Effector memory CD8-positive, alpha-beta T cell (primary cell): ENCODE results near the gene PPP2R2B.

Experiments used
- ATAC-seq: fragments of 150-1000 bp; cut with Tn5 transposase; replicated peaks from 2 replicates; pipeline ENCODE4 v1.10.0; 2021; ENCODE audit warnings: mild to moderate bottlenecking, moderate library complexity
- DNase-seq, 3 experiments: peaks; one replicate each; pipeline ENCODE4 v3.0.0; 2021
- H3K27ac Mint-ChIP-seq, 2 donors: one replicate each; pipeline ENCODE4 v1.8.0; 2022; ENCODE audit warnings: mild to moderate bottlenecking in 2 of 2, mixed read lengths in 2 of 2, moderate library complexity in 2 of 2
- H3K27me3 Mint-ChIP-seq, 2 donors: one replicate each; pipeline ENCODE4 v1.8.0; 2022; ENCODE audit warnings: mixed read lengths in 2 of 2
- H3K36me3 Mint-ChIP-seq: one replicate; pipeline ENCODE4 v1.8.0; 2022; ENCODE audit warnings: mild to moderate bottlenecking, moderate library complexity, mixed read lengths; ENCODE audit not compliant: insufficient read depth
- H3K4me1 Mint-ChIP-seq, 2 donors: one replicate each; pipeline ENCODE4 v1.8.0; 2022; ENCODE audit warnings: low read depth in 2 of 2, mixed read lengths in 2 of 2
- H3K4me3 Mint-ChIP-seq, 2 donors: one replicate each; pipeline ENCODE4 v1.8.0; 2022; ENCODE audit warnings: mild to moderate bottlenecking in 2 of 2, mixed read lengths in 2 of 2, moderate library complexity in 2 of 2
- H3K9me3 Mint-ChIP-seq, 2 donors: one replicate each; pipeline ENCODE4 v1.8.0; 2022; ENCODE audit warnings: mixed read lengths in 2 of 2
- total RNA-seq, 9 experiments: gene quantifications; one replicate each; lab custom pipeline; 2026; lab: John Stamatoyannopoulos, UW

Gene PPP2R2B
- total RNA-seq: 0.33 to 53.9 (median 6.5) reads per million in 9 experiments

- H3K27ac Mint-ChIP-seq: peak within 1 kb of the TSS; percentile 88 to 90
- DNase-seq: peak; percentile 49 to 57 (median 56)
These were observed at the start of gene PPP2R2B for GRCh38 chr5:146878476-146879172. TSS of gene PPP2R2B (minus strand) at chr5:146878757.

GRCh38 chr5:146924132-146924531, 45.6 kb upstream of the PPP2R2B start:
- Mint-ChIP-seq H3K4me3 (no peak overlapping the region), H3K4me1 (peaks cover 0 to 2% of the 10 kb centered on the region in 2 donors), H3K27ac (no peak overlapping the region), H3K27me3 (no peaks in the 10 kb centered on the region), H3K36me3 (no peaks in the 10 kb centered on the region), H3K9me3 (no peaks in the 10 kb centered on the region)
- no peak for ATAC-seq
- DNase-seq: no peak

More at GRCh38 chr5:146878476-146879172, at the start of gene PPP2R2B:
- Mint-ChIP-seq H3K27me3 (no peaks in the 10 kb centered on the region), H3K9me3 (no peaks in the 10 kb centered on the region), H3K4me3 (peak within 1 kb of the TSS; percentile 94), H3K36me3 (peaks cover 10% of the 10 kb centered on the region), H3K4me1 (peaks cover 29 to 31% of the 10 kb centered on the region in 2 donors)
- ATAC-seq: peak; percentile 79

GRCh38 chr5:146921225-146921624, 42.7 kb upstream of the PPP2R2B start:
- no peak for ATAC-seq
- Mint-ChIP-seq H3K27me3 (no peaks in the 10 kb centered on the region), H3K9me3 (no peaks in the 10 kb centered on the region), H3K4me1 (peaks cover 2 to 4% of the 10 kb centered on the region in 2 donors), H3K36me3 (no peaks in the 10 kb centered on the region), H3K4me3 (no peak overlapping the region), H3K27ac (no peak overlapping the region)
- no peak for DNase-seq

GRCh38 chr5:146920351-146920881, 41.9 kb upstream of the PPP2R2B start:
- H3K4me1 Mint-ChIP-seq: peaks cover 7 to 12% of the 10 kb centered on the region in 2 donors
- no peak overlapping the region for H3K27ac Mint-ChIP-seq
- H3K4me3 Mint-ChIP-seq: no peak overlapping the region
- no peak for ATAC-seq
- no peaks in the 10 kb centered on the region for H3K27me3 Mint-ChIP-seq
- H3K9me3 Mint-ChIP-seq: no peaks in the 10 kb centered on the region
- no peak for DNase-seq
- no peaks in the 10 kb centered on the region for H3K36me3 Mint-ChIP-seq

GRCh38 chr5:146919304-146919703, 40.7 kb upstream of the PPP2R2B start:
- peaks cover 7 to 17% of the 10 kb centered on the region in 2 donors for H3K4me1 Mint-ChIP-seq
- H3K9me3 Mint-ChIP-seq: no peaks in the 10 kb centered on the region
- H3K36me3 Mint-ChIP-seq: no peaks in the 10 kb centered on the region
- H3K4me3 Mint-ChIP-seq: no peak overlapping the region
- DNase-seq (no peak), ATAC-seq (peak; percentile 67)
- H3K27ac Mint-ChIP-seq: peak overlapping the region in 1 of 2 donors; percentile 59
- H3K27me3 Mint-ChIP-seq: no peaks in the 10 kb centered on the region

GRCh38 chr5:146917931-146918330, 39.4 kb upstream of the PPP2R2B start:
- H3K4me1 Mint-ChIP-seq: peaks cover 5 to 17% of the 10 kb centered on the region in 2 donors
- H3K27me3 Mint-ChIP-seq: no peaks in the 10 kb centered on the region
- H3K36me3 Mint-ChIP-seq: no peaks in the 10 kb centered on the region
- ATAC-seq (no peak), DNase-seq (no peak)
- no peak overlapping the region for H3K4me3 Mint-ChIP-seq
- H3K9me3 Mint-ChIP-seq: no peaks in the 10 kb centered on the region
- no peak overlapping the region for H3K27ac Mint-ChIP-seq

- ATAC-seq: no peak
- peaks cover 6 to 24% of the 10 kb centered on the region in 2 donors for H3K4me1 Mint-ChIP-seq
- H3K4me3 Mint-ChIP-seq: no peak overlapping the region
- no peak for DNase-seq
- no peaks in the 10 kb centered on the region for H3K9me3 Mint-ChIP-seq
- no peaks in the 10 kb centered on the region for H3K36me3 Mint-ChIP-seq
- H3K27ac Mint-ChIP-seq: no peak overlapping the region
- peaks cover 0 to 6% of the 10 kb centered on the region in 2 donors for H3K27me3 Mint-ChIP-seq
These were observed 34.3 kb upstream of the PPP2R2B start for GRCh38 chr5:146912874-146913273.

- peaks cover 4 to 10% of the 10 kb centered on the region in 2 donors for H3K4me1 Mint-ChIP-seq
- DNase-seq (no peak), ATAC-seq (no peak)
- H3K36me3 Mint-ChIP-seq: no peaks in the 10 kb centered on the region
- no peak overlapping the region for H3K27ac Mint-ChIP-seq
- no peak overlapping the region for H3K4me3 Mint-ChIP-seq
- peaks cover 0 to 2% of the 10 kb centered on the region in 2 donors for H3K9me3 Mint-ChIP-seq
- peaks cover 0 to 6% of the 10 kb centered on the region in 2 donors for H3K27me3 Mint-ChIP-seq
These were observed 31.7 kb upstream of the PPP2R2B start for GRCh38 chr5:146910239-146910638.

- Mint-ChIP-seq H3K27ac (no peak overlapping the region), H3K4me3 (no peak overlapping the region), H3K4me1 (peaks cover 4 to 8% of the 10 kb centered on the region in 2 donors), H3K9me3 (peaks cover 0 to 2% of the 10 kb centered on the region in 2 donors), H3K27me3 (peaks cover 0 to 6% of the 10 kb centered on the region in 2 donors), H3K36me3 (no peaks in the 10 kb centered on the region)
- ATAC-seq (no peak), DNase-seq (no peak)
These were observed 30.9 kb upstream of the PPP2R2B start for GRCh38 chr5:146909255-146910068.

GRCh38 chr5:146906803-146907202, 28.2 kb upstream of the PPP2R2B start:
- H3K4me1 Mint-ChIP-seq: peaks cover 0 to 4% of the 10 kb centered on the region in 2 donors
- DNase-seq (no peak), ATAC-seq (no peak)
- H3K4me3 Mint-ChIP-seq: no peak overlapping the region
- H3K9me3 Mint-ChIP-seq: peaks cover 0 to 2% of the 10 kb centered on the region in 2 donors
- peaks cover 0 to 6% of the 10 kb centered on the region in 2 donors for H3K27me3 Mint-ChIP-seq
- no peaks in the 10 kb centered on the region for H3K36me3 Mint-ChIP-seq
- no peak overlapping the region for H3K27ac Mint-ChIP-seq

GRCh38 chr5:146904890-146905289, 26.3 kb upstream of the PPP2R2B start:
- Mint-ChIP-seq H3K4me1 (peaks cover 0 to 3% of the 10 kb centered on the region in 2 donors), H3K4me3 (no peak overlapping the region), H3K27me3 (peaks cover 0 to 6% of the 10 kb centered on the region in 2 donors), H3K27ac (no peak overlapping the region), H3K36me3 (no peaks in the 10 kb centered on the region), H3K9me3 (peaks cover 0 to 2% of the 10 kb centered on the region in 2 donors)
- ATAC-seq (no peak), DNase-seq (no peak)

GRCh38 chr5:146903789-146904188, 25.2 kb upstream of the PPP2R2B start:
- ATAC-seq (no peak), DNase-seq (no peak)
- Mint-ChIP-seq H3K9me3 (peaks cover 0 to 2% of the 10 kb centered on the region in 2 donors), H3K4me1 (peaks cover 0 to 3% of the 10 kb centered on the region in 2 donors), H3K27ac (no peak overlapping the region), H3K36me3 (no peaks in the 10 kb centered on the region), H3K4me3 (no peak overlapping the region), H3K27me3 (peaks cover 0 to 2% of the 10 kb centered on the region in 2 donors)

GRCh38 chr5:146902471-146902870, 23.9 kb upstream of the PPP2R2B start:
- ATAC-seq: no peak
- Mint-ChIP-seq H3K4me1 (peaks cover 0 to under 1% of the 10 kb centered on the region in 2 donors), H3K36me3 (no peaks in the 10 kb centered on the region), H3K27ac (no peak overlapping the region), H3K4me3 (no peak overlapping the region), H3K9me3 (peaks cover 0 to 2% of the 10 kb centered on the region in 2 donors), H3K27me3 (no peaks in the 10 kb centered on the region)
- DNase-seq: no peak
